HCT116 (cell line): ENCODE results near the gene RNF8. TPM values are rescaled to one million over a fixed set of nuclear protein-coding genes. Genes with fewer than 3 reads are reported as not detected.

Experiments used
- ATAC-seq: fragments of 200-7000 bp; cut with Tn5 transposase; 2 replicates; pipeline ENCODE4 v1.9.1; 2020; ENCODE audit warnings: mild to moderate bottlenecking, moderate library complexity
- BruUV-seq: library from RNA; stranded (reverse); fragments of 400-500 nt; replicated peaks from 2 replicates; lab custom pipeline; 2021; lab: Mats Ljungman, UMichigan
- CTCF ChIA-PET: fragments of 300-600 bp; sonication (Branson Sonifier 250); formaldehyde crosslinking; loops from one replicate; lab custom pipeline; 2021; ENCODE audit warnings: antibody characterized with exemption; lab: Charles Lee
- POLR2A ChIA-PET: fragments of 300-600, 350-600 bp; sonication (Branson Sonifier 250); formaldehyde crosslinking; loops from one replicate; lab custom pipeline; 2021; ENCODE audit warnings: antibody characterized with exemption; lab: Charles Lee
- RAD21 ChIA-PET, 2 experiments: fragments of 300-600 bp; sonication (Branson Sonifier 250); formaldehyde crosslinking; loops; one replicate each; lab custom pipeline; 2023; ENCODE audit warnings: low total read pairs in 2 of 2; ENCODE audit not compliant: uncharacterized antibody in 2 of 2, unreplicated experiment in 2 of 2, low non-redundant PET in 1 of 2; lab: Charles Lee
- DNase-seq: peaks from one replicate; pipeline ENCODE4 v3.0.0-alpha.2; 2010; ENCODE audit warnings: low read depth, low spot score
- H2AFZ ChIP-seq: fragments of 200-600 bp; shearing (Covaris generic), sonication (generic); 2 replicates; pipeline ENCODE4 v1.6.1; 2017; ENCODE audit warnings: low read depth, mixed run types, mixed read lengths, antibody characterized with exemption, low read length; ENCODE audit not compliant: poor library complexity, severe bottlenecking
- H3K27ac ChIP-seq: 2 replicates; pipeline ENCODE4 v1.5.1; 2012; ENCODE audit warnings: low read depth, low read length
- H3K27me3 ChIP-seq: fragments of 200-600 bp; sonication (generic); 2 replicates; pipeline ENCODE4 v1.6.1; 2016; ENCODE audit warnings: mixed run types, low read length, mixed read lengths; ENCODE audit not compliant: insufficient read depth
- H3K36me3 ChIP-seq, 2 experiments: fragments of 200-500 bp in 1 of 2; fragments of 200-600 bp in 1 of 2; sonication (Bioruptor generic) in 1 of 2; sonication (generic) in 1 of 2; 2 replicates each; pipeline versions ENCODE4 v1.5.1 to v1.6.1; 2014 to 2016; ENCODE audit warnings: low read length in 2 of 2, inconsistent platforms in 1 of 2, mixed read lengths in 1 of 2, mixed run types in 1 of 2; ENCODE audit not compliant: insufficient read depth in 2 of 2, control insufficient read depth in 1 of 2
- H3K4me1 ChIP-seq, 2 experiments: fragments of 200-600 bp in 1 of 2; sonication (generic) in 1 of 2; 2 replicates each; pipeline versions ENCODE4 v1.5.1 to v1.6.1; 2012 to 2017; ENCODE audit warnings: low read length in 2 of 2, inconsistent platforms in 1 of 2, mild to moderate bottlenecking in 1 of 2, mixed read lengths in 1 of 2, mixed run types in 1 of 2, moderate library complexity in 1 of 2; ENCODE audit not compliant: insufficient read depth in 2 of 2, control insufficient read depth in 1 of 2
- H3K4me2 ChIP-seq: fragments of 200-600 bp; sonication (generic); 2 replicates; pipeline ENCODE4 v1.6.1; 2017; ENCODE audit warnings: mixed run types, low read length, mixed read lengths
- H3K4me3 ChIP-seq, 2 experiments: fragments of 200-600 bp in 1 of 2; sonication (generic) in 1 of 2; replicated peaks in 1 of 2; 2 replicates each; pipeline ENCODE4 v1.5.1; 2011 to 2016; ENCODE audit warnings: low read length in 2 of 2, control low read depth in 1 of 2, low read depth in 1 of 2, mild to moderate bottlenecking in 1 of 2, mixed read lengths in 1 of 2, mixed run types in 1 of 2
- H3K79me2 ChIP-seq: fragments of 200-600 bp; sonication (generic); 2 replicates; pipeline ENCODE4 v1.6.1; 2017; ENCODE audit warnings: mild to moderate bottlenecking, mixed run types, low read length, moderate library complexity, mixed read lengths; ENCODE audit not compliant: insufficient read depth
- H3K9ac ChIP-seq: fragments of 200-600 bp; sonication (generic); 2 replicates; pipeline ENCODE4 v1.6.1; 2016; ENCODE audit warnings: low read length, mixed read lengths
- H3K9me2 ChIP-seq: fragments of 200-600 bp; sonication (generic), shearing (Covaris generic); 2 replicates; pipeline ENCODE4 v1.6.1; 2017; ENCODE audit warnings: mixed run types, mild to moderate bottlenecking, moderate library complexity; ENCODE audit not compliant: insufficient read depth
- H3K9me3 ChIP-seq, 2 experiments: fragments of 200-500 bp in 1 of 2; fragments of 200-600 bp in 1 of 2; sonication (Bioruptor generic) in 1 of 2; sonication (generic) in 1 of 2; 2 replicates each; pipeline ENCODE4 v1.6.1; 2014 to 2017; ENCODE audit warnings: low read length in 2 of 2, mixed read lengths in 2 of 2, inconsistent platforms in 1 of 2, low read depth in 1 of 2, mild to moderate bottlenecking in 1 of 2, mixed run types in 1 of 2, moderate library complexity in 1 of 2; ENCODE audit not compliant: control insufficient read depth in 1 of 2, insufficient read depth in 1 of 2
- H4K20me1 ChIP-seq: fragments of 200-600 bp; sonication (generic), shearing (Covaris generic); 2 replicates; pipeline ENCODE4 v1.6.1; 2017; ENCODE audit warnings: mixed run types, mild to moderate bottlenecking, moderate library complexity; ENCODE audit not compliant: insufficient read depth
- EGR1 ChIP-seq: IDR thresholded peaks from 2 replicates; pipeline ENCODE4 v1.6.1; 2012; ENCODE audit warnings: low read depth
- ELF1 ChIP-seq: IDR thresholded peaks from 2 replicates; pipeline ENCODE4 v1.6.1; 2012; ENCODE audit warnings: low read depth, borderline replicate concordance
- EZH2 ChIP-seq: fragments of 200-600 bp; sonication (generic); IDR thresholded peaks from 2 replicates; pipeline ENCODE4 v1.6.1; 2017; ENCODE audit warnings: antibody characterized with exemption, mixed run types
- EZH2phosphoT487 ChIP-seq: fragments of 200-600 bp; IDR thresholded peaks from 2 replicates; pipeline ENCODE4 v1.6.1; 2018; ENCODE audit warnings: antibody characterized with exemption, borderline replicate concordance
- FOSL1 ChIP-seq: IDR thresholded peaks from 2 replicates; pipeline ENCODE4 v1.6.1; 2012; ENCODE audit warnings: low read depth
- POLR2AphosphoS5 ChIP-seq: IDR thresholded peaks from 2 replicates; pipeline ENCODE4 v1.6.1; 2011; ENCODE audit warnings: mild to moderate bottlenecking, low read depth, low read length, moderate library complexity
- RAD21 ChIP-seq: IDR thresholded peaks from 2 replicates; pipeline ENCODE4 v1.6.1; 2012; ENCODE audit warnings: low read depth, mild to moderate bottlenecking
- SIN3A ChIP-seq: IDR thresholded peaks from 2 replicates; pipeline ENCODE4 v1.6.1; 2012; ENCODE audit warnings: low read depth
- SRF ChIP-seq: IDR thresholded peaks from 2 replicates; pipeline ENCODE4 v1.6.1; 2012; ENCODE audit warnings: low read depth
- TCF7L2 ChIP-seq: IDR thresholded peaks from 2 replicates; pipeline ENCODE4 v1.7.0; 2011; ENCODE audit warnings: borderline replicate concordance, inconsistent platforms; ENCODE audit not compliant: insufficient read depth, insufficient read length; ENCODE audit errors: extremely low read depth
- YY1 ChIP-seq: IDR thresholded peaks from 2 replicates; pipeline ENCODE4 v1.6.1; 2011; ENCODE audit warnings: low read length, low read depth, moderate library complexity, mild to moderate bottlenecking; ENCODE audit not compliant: insufficient replicate concordance; ENCODE audit errors: extremely low read depth
- intact Hi-C: fragments of 100-400 bp; cut with micrococcal nuclease; formaldehyde crosslinking; loops from 2 replicates; pipeline ENCODE4 v1.10.0; 2022
- total RNA-seq: library from RNA; stranded (reverse); gene quantifications from one replicate; pipeline ENCODE4 v1.2.1, GENCODE V29; 2021; ENCODE audit not compliant: unreplicated experiment
- TF ChIP-seq, protein P1 (sequence below), 3 experiments: fragments of 200-600 bp in 1 of 3; sonication (generic) in 1 of 3; IDR thresholded peaks in 2 of 3; conservative IDR thresholded peaks in 1 of 3; 2 replicates each; pipeline ENCODE4 v1.5.1; 2012 to 2017; ENCODE audit warnings: low read depth in 2 of 3, low read length in 2 of 3, antibody characterized with exemption in 1 of 3, borderline replicate concordance in 1 of 3, control low read depth in 1 of 3, mild to moderate bottlenecking in 1 of 3, mixed read lengths in 1 of 3, mixed run types in 1 of 3, moderate library complexity in 1 of 3; ENCODE audit not compliant: insufficient read depth in 1 of 3
- TF ChIP-seq, protein P2 (sequence below): IDR thresholded peaks from 2 replicates; pipeline ENCODE4 v1.6.1; 2011; ENCODE audit warnings: mild to moderate bottlenecking, low read length, moderate library complexity; ENCODE audit not compliant: insufficient replicate concordance; ENCODE audit errors: extremely low read depth

The RNF8 gene
- total RNA-seq, 1 experiment from 2014 or later, result 28.0 TPM

DNA sequence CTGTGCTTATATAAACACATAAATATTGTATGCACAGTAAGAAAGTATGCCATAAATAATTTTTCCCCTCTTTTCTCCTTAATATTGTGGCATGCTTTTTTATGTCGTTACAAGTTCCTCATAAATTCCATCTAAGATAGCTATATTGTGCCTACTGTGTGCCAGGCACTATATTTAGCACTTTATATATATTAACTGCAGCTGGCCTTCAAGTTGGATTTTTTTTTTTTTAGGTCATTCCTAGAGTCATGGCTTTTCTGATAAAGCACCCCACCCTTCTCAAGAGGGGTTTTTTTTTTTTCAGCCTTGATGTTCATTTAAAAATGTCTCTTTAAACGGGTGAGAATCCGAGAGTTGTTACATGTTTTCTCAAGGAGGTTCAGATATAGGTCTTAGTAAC lies 42.8 kb upstream of the RNF8 start:
- Histone ChIP-seq H3K79me2 (no peaks in the 10 kb centered on the region), H3K27ac (no peak overlapping the region), H3K4me3 (no peak overlapping the region), H2AFZ (no peak overlapping the region), H3K4me1 (no peaks in the 10 kb centered on the region), H4K20me1 (no peaks in the 10 kb centered on the region), H3K9me2 (no peaks in the 10 kb centered on the region), H3K4me2 (no peak overlapping the region), H3K9me3 (no peaks in the 10 kb centered on the region), H3K27me3 (no peaks in the 10 kb centered on the region), H3K9ac (no peak overlapping the region), H3K36me3 (peaks cover 0 to 8% of the 10 kb centered on the region in 2 experiments; a peak in 1 of 4 replicates)
- no peak for DNase-seq
- no TSS peak for BruUV-seq
- ChIA-PET RAD21 (no interaction called here), CTCF (interaction anchor here (1.8 kb wide), 1 partner anchor 13 kb away, joined by 4 read pairs; no protein-coding TSS in a partner anchor), POLR2A (no interaction called here)
- intact Hi-C loops, result no loop called here
- no peak for ATAC-seq
- no peak for TF ChIP-seq EGR1

DNA sequence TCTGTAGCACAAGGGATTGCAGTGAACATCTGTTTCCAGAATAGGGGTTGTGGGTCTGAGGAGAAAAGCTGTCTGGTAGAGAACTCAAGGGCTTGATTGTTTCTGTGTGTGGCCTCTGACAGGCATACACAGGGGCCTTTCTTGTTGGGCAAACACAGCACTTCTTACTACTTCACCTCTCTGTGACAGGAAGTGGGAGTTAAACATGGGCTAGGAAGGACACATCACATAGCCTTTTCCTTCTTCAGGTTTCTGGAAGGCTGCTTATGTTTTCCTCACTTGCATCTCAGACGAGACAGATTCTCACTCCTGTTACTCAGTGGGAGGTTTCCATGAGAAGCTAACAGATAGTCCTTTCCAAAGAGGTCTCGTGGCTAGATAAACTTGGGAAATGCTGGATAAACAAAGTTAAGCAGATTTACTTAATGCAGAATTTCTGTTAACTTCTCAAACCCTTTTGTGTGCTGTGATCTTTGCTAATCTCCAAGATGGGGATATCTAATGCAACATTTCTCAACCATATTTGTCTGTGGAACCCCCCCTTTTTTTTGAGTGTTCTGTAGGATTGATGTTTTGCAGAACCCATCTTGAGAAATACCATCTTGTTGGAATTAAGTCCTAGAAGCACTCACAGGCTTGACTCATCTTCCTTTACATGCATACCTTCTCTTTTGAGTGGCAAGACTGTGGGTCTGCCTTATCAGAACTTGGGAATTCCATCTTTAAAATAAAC lies 41.9 kb upstream of the RNF8 start:
- no peak overlapping the region for H3K4me3 ChIP-seq
- DNase-seq, result no peak
- peaks cover 5 to 13% of the 10 kb centered on the region in 2 experiments; a peak in 3 of 4 replicates for H3K36me3 ChIP-seq
- H3K9me3 ChIP-seq, result no peaks in the 10 kb centered on the region
- H3K79me2 ChIP-seq, result no peaks in the 10 kb centered on the region
- no peak overlapping the region for H3K27ac ChIP-seq
- H3K27me3 ChIP-seq, result no peaks in the 10 kb centered on the region
- no peak overlapping the region for H3K4me2 ChIP-seq
- H3K9ac ChIP-seq, result no peak overlapping the region
- no peaks in the 10 kb centered on the region for H4K20me1 ChIP-seq
- H3K9me2 ChIP-seq, result no peaks in the 10 kb centered on the region
- RAD21 ChIA-PET, result no interaction called here
- no peak for ATAC-seq
- no peak overlapping the region for H2AFZ ChIP-seq
- intact Hi-C loops, result no loop called here
- CTCF ChIA-PET, result no interaction called here
- no peaks in the 10 kb centered on the region for H3K4me1 ChIP-seq
- BruUV-seq, result no TSS peak
- POLR2A ChIA-PET, result no interaction called here
- TF ChIP-seq POLR2AphosphoS5, result no peak
- TF ChIP-seq, protein P1, sequence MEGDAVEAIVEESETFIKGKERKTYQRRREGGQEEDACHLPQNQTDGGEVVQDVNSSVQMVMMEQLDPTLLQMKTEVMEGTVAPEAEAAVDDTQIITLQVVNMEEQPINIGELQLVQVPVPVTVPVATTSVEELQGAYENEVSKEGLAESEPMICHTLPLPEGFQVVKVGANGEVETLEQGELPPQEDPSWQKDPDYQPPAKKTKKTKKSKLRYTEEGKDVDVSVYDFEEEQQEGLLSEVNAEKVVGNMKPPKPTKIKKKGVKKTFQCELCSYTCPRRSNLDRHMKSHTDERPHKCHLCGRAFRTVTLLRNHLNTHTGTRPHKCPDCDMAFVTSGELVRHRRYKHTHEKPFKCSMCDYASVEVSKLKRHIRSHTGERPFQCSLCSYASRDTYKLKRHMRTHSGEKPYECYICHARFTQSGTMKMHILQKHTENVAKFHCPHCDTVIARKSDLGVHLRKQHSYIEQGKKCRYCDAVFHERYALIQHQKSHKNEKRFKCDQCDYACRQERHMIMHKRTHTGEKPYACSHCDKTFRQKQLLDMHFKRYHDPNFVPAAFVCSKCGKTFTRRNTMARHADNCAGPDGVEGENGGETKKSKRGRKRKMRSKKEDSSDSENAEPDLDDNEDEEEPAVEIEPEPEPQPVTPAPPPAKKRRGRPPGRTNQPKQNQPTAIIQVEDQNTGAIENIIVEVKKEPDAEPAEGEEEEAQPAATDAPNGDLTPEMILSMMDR (IDR thresholded peaks at IDR 0.05 in 2 of 3, conservative IDR thresholded peaks at IDR 0.05 in 1 of 3; ENCODE audit: borderline replicate concordance in 1 of 3, insufficient read depth in 1 of 3, low read depth in 2 of 3, low read length in 2 of 3), result no peak
- no peak for TF ChIP-seq SRF
- no peak for TF ChIP-seq YY1
- TF ChIP-seq, protein P2, sequence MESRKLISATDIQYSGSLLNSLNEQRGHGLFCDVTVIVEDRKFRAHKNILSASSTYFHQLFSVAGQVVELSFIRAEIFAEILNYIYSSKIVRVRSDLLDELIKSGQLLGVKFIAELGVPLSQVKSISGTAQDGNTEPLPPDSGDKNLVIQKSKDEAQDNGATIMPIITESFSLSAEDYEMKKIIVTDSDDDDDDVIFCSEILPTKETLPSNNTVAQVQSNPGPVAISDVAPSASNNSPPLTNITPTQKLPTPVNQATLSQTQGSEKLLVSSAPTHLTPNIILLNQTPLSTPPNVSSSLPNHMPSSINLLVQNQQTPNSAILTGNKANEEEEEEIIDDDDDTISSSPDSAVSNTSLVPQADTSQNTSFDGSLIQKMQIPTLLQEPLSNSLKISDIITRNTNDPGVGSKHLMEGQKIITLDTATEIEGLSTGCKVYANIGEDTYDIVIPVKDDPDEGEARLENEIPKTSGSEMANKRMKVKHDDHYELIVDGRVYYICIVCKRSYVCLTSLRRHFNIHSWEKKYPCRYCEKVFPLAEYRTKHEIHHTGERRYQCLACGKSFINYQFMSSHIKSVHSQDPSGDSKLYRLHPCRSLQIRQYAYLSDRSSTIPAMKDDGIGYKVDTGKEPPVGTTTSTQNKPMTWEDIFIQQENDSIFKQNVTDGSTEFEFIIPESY, result no peak
- TF ChIP-seq SIN3A, result no peak
- no peak for TF ChIP-seq RAD21
- TF ChIP-seq ELF1, result no peak
- no peak for TF ChIP-seq TCF7L2
- no peak for TF ChIP-seq FOSL1
- TF ChIP-seq EZH2phosphoT487, result no peak
- TF ChIP-seq EZH2, result no peak
